SJCRH30 (cell line): Measurements from ENCODE around the gene KRT86. TPM values are rescaled to one million over a fixed set of nuclear protein-coding genes. Genes with fewer than 3 reads are reported as not detected.
A peak's percentile ranks its signal among the peaks of the same experiment; 100 is the strongest.

Experiments used
- DNase-seq, 2 experiments: peaks; one replicate each; pipeline ENCODE4 v3.0.0-alpha.2; 2015 to 2020
- H3K27ac ChIP-seq: fragments of 250-450 bp; sonication (Bioruptor Pico); 2 replicates; pipeline ENCODE4 v1.5.1; 2020; ENCODE audit warnings: mild to moderate bottlenecking, moderate library complexity
- H3K27me3 ChIP-seq: fragments of 250-450 bp; sonication (Bioruptor Pico); 2 replicates; pipeline ENCODE4 v1.5.1; 2020; ENCODE audit warnings: mild to moderate bottlenecking, moderate library complexity
- H3K36me3 ChIP-seq: fragments of 250-450 bp; sonication (Bioruptor Pico); 2 replicates; pipeline ENCODE4 v1.5.1; 2020; ENCODE audit warnings: mild to moderate bottlenecking, moderate library complexity
- H3K4me1 ChIP-seq: fragments of 250-450 bp; sonication (Bioruptor Pico); 2 replicates; pipeline ENCODE4 v1.5.1; 2020; ENCODE audit warnings: mild to moderate bottlenecking, moderate library complexity
- H3K4me3 ChIP-seq: fragments of 250-450 bp; sonication (Bioruptor Pico); 2 replicates; pipeline ENCODE4 v1.5.1; 2020; ENCODE audit warnings: mild to moderate bottlenecking, moderate library complexity
- H3K9me3 ChIP-seq: fragments of 250-450 bp; sonication (Bioruptor Pico); replicated peaks from 2 replicates; pipeline ENCODE4 v1.5.1; 2020; ENCODE audit warnings: mild to moderate bottlenecking, moderate library complexity
- total RNA-seq: library from RNA; depleted of rRNA; stranded (reverse); fragments of >200 nt; shearing (Covaris generic); gene quantifications from 2 replicates; pipeline ENCODE4 v1.2.3, GENCODE V29; 2014; rRNA removed

Gene KRT86
- 0.25 and 0.30 TPM in 2 replicates for total RNA-seq

DNA sequence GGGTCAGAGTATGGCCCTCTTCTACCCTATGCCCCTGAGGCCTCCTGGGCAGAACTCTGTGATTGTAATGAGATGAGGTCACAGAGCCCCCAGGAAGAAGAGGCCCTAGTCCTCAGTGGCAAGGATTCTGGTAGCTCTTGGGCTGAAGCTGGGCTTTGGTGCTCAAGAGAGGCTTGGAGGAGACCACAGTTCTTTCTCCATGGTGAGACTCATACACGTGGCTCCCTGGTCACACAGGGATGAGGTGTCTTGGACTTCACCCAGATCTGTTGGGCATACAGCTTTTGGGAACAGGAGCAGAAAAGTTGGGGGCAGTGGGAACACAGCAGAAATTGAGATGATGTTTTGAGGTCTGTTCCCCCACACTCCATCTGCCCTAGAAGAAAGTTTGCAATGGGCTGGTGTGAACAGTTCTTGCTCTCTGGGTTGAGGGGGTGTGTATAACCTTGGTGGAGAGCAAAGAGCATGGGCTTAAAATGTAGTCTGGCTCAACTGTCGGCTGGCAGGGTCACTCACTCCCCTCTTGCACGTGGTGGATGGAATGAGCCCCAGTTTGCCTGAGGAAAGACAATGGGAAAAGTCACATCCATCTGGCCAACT, at the start of gene KRT86:
KRT86 (plus strand) TSS at position 125 of the 600 bp plus-strand sequence. CDS start 27,272 bp downstream, outside the sequence.
- DNase-seq: no peak
- Histone ChIP-seq H3K4me1 (peaks cover 15% of the 10 kb centered on the region), H3K36me3 (no peaks in the 10 kb centered on the region), H3K4me3 (no peak within 1 kb of the TSS), H3K27ac (no peak within 1 kb of the TSS), H3K27me3 (no peaks in the 10 kb centered on the region), H3K9me3 (0 out of 2 replicates have a peak, but pooled peaks cover 2% of the 10 kb centered on the region)

DNA sequence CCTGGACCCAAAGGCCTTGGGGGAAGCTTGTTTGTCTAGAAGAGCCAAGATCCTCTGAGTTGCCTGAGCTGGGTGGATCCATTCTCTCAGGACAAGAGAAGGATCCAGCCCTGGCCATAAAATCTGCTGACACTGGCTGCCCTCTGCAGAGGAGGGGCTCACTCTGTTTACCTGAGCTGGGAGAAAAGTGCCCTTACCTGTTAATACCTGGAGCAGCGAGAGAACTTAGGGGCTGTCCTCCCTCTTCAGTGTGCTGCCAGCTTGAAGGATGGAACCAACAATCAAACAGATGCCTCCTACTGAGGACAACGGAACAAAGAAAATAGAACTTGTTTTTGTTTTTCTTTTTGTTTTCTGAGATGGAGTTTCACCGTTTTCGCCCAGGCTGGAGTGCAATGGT, 48.7 kb upstream of the KRT86 start:
- Histone ChIP-seq H3K9me3 (no peaks in the 10 kb centered on the region), H3K4me1 (peaks cover 9% of the 10 kb centered on the region; the same call in 1 of the 2 replicates), H3K36me3 (peaks cover 2% of the 10 kb centered on the region; the same call in 1 of the 2 replicates), H3K27me3 (no peaks in the 10 kb centered on the region), H3K27ac (no peak overlapping the region), H3K4me3 (no peak overlapping the region)
- peak in 1 of 2 experiments; percentile 0 for DNase-seq

DNA sequence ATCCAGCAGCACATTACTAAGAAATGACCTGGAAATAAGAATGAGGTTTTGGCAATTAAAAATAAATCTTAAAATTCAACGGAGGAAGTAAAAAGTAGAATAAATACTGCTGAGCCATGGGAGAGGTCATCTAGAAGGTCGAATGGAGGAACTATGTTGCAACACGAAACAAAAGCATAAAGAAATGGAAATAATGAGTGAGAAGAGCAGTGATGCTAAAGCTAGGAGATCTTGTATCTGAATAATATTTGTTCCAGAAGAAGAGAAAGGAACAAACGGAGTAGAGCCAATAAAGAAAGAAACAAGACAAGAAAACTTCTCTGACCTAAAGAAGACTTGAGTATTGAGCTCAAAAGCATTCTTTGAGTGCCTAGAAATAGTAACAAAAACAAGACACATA, 48.0 kb upstream of the KRT86 start:
- DNase-seq: no peak
- H3K4me1 ChIP-seq: peaks cover 8% of the 10 kb centered on the region; the same call in 1 of the 2 replicates
- H3K4me3 ChIP-seq: no peak overlapping the region
- H3K27me3 ChIP-seq: no peaks in the 10 kb centered on the region
- H3K36me3 ChIP-seq: peaks cover 2% of the 10 kb centered on the region; the same call in 1 of the 2 replicates
- H3K27ac ChIP-seq: no peak overlapping the region
- no peaks in the 10 kb centered on the region for H3K9me3 ChIP-seq

DNA sequence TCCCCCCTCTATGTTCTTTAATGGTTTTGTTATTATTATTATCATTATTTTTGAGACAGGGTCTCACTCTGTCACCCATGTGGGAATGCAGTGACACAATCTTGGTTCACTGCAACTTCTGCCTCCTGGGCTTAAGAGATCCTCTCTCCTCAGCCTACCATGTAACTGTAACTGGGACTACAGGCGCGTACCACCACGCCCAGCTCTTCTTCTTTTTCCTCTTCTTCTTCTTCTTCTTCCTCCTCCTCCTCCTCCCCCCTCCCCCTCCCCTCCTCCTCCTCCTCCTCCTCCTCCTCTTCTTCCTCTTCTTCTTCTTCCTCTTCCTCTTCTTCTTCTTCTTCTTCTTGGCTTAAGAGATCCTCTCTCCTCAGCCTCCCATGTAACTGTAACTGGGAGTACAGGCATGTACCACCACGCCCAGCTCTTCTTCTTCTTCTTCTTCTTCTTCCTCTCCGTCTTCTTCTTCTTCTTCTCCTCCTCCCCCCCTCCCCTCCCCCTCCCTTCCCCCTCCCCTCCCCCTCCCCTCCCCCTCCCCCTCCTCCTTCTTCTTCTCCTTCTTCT, 46.8 kb upstream of the KRT86 start:
- Histone ChIP-seq H3K27ac (no peak overlapping the region), H3K4me1 (peaks cover 4% of the 10 kb centered on the region; the same call in 1 of the 2 replicates), H3K27me3 (no peaks in the 10 kb centered on the region), H3K9me3 (no peaks in the 10 kb centered on the region), H3K36me3 (peaks cover 2% of the 10 kb centered on the region; the same call in 1 of the 2 replicates), H3K4me3 (no peak overlapping the region)
- no peak for DNase-seq

DNA sequence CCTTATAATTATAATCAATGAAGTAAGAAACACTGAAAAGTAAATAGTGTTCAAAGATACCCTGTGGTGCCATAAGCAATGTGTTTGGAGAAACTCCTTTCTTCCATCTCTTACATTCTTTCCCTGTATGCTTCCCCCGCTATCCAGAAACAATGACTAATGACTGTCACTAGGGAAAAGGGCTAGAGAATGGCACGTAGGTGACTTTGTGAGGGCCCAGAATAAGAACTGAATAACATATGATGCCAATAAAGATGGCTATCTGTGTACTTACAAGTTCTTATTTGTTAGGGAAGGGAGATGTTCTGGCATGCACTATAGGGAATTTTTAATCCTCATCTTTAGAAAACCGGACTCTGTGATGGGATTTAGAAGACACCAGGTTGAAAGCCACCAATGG, 46.1 kb upstream of the KRT86 start:
- H3K9me3 ChIP-seq: no peaks in the 10 kb centered on the region
- peaks cover 2% of the 10 kb centered on the region; the same call in 1 of the 2 replicates for H3K36me3 ChIP-seq
- no peak overlapping the region for H3K4me3 ChIP-seq
- peaks cover 4% of the 10 kb centered on the region; the same call in 1 of the 2 replicates for H3K4me1 ChIP-seq
- no peak for DNase-seq
- H3K27me3 ChIP-seq: no peaks in the 10 kb centered on the region
- H3K27ac ChIP-seq: no peak overlapping the region

DNA sequence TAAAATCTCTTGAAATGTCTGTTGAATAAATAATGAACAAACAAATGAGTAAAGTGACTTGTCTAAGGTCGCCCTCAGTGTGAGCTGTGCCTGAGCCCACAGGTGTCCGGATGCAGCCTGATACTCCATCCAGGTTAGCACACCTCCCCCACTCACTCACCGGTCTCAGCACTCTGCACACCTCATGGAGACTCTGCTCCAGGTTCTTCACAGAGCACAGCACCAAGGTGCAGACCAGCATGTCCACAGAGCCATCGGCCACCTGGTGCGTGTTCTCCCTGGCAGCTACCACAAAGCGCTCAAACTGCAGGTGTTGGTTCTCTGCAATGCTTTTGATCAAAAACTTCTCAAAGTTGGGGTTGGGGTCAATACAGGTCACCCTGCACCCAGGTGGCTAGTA, 45.5 kb upstream of the KRT86 start:
- no peak overlapping the region for H3K27ac ChIP-seq
- no peak for DNase-seq
- H3K27me3 ChIP-seq: no peaks in the 10 kb centered on the region

DNA sequence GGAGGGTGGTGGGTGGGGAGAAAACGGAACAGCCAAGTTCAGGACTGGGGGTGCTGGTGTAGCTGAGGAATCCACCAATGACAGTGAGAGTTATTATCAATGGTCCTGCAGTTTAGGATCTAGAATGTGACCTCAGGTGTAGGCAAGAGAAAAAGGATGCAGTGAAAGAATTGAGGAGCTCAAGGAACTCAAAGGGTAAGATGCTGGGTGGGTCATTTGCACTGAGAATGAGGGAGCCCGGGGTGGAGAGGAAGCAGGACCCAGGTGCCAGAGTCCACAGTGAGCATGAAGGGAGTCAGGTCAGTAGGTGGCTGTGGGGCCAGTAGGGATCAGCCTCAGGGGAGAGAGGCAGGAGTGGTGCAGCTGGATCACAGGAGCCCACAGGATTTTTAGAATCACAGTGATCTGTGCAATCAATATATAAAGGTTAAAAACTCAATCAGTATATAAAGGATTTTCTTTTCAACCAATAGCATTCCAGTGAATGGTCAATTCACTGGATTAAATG, 44.6 kb upstream of the KRT86 start:
- H3K4me1 ChIP-seq: peaks cover 4% of the 10 kb centered on the region; the same call in 1 of the 2 replicates
- no peak for DNase-seq
- no peaks in the 10 kb centered on the region; the same call in 1 of the 2 replicates for H3K36me3 ChIP-seq
- no peaks in the 10 kb centered on the region for H3K9me3 ChIP-seq
- H3K27ac ChIP-seq: no peak overlapping the region
- H3K4me3 ChIP-seq: no peak overlapping the region
- H3K27me3 ChIP-seq: no peaks in the 10 kb centered on the region

More for the DNA sequence above, 45.5 kb upstream of the KRT86 start:
- no peaks in the 10 kb centered on the region; the same call in 1 of the 2 replicates for H3K36me3 ChIP-seq
- no peaks in the 10 kb centered on the region for H3K9me3 ChIP-seq
- peaks cover 4% of the 10 kb centered on the region; the same call in 1 of the 2 replicates for H3K4me1 ChIP-seq
- H3K4me3 ChIP-seq: no peak overlapping the region

DNA sequence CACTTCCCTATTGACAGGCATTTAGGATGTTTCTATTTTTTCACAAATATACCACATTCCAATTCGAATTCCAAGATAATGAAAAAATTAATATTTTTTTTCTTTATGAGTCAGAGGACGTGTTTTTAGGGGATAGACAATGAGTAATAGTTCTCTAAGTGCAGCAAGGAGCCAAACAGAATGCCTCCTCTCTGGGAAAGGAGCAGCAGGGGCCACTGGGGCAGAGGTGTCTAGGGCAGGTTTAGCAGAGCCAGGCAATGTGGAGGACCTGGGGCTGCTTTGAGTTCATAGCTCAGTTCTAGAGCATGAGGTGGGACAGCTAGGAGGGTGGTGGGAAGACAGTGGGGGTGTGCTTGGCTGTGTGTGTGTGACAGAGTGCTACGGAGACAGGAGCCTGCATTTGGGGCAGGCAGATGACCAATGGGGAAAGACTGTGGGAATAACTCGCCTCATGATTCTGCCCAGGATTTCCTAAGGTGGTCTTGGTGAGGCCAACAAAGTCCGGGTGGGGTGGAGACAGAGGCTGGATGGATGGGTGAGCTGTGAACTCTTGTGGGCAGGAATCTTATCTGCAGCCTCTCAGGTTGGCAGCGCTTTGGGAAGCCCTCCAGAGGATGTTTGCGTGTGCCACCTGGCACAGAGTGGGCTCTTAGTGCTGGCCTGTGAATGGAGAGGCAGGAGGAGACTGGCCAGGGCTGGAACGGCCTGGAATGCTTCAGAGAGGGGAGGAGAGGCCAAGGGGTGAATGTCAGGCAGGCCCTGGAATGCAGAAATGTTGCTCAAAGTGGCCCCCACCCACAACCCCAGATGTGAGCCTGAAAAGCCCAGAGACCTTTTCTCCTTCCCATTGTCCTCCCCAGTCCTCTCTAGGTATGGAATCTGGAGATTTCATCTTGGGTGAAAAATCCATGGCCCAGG, 43.8 kb upstream of the KRT86 start:
- no peaks in the 10 kb centered on the region for H3K27me3 ChIP-seq

DNA sequence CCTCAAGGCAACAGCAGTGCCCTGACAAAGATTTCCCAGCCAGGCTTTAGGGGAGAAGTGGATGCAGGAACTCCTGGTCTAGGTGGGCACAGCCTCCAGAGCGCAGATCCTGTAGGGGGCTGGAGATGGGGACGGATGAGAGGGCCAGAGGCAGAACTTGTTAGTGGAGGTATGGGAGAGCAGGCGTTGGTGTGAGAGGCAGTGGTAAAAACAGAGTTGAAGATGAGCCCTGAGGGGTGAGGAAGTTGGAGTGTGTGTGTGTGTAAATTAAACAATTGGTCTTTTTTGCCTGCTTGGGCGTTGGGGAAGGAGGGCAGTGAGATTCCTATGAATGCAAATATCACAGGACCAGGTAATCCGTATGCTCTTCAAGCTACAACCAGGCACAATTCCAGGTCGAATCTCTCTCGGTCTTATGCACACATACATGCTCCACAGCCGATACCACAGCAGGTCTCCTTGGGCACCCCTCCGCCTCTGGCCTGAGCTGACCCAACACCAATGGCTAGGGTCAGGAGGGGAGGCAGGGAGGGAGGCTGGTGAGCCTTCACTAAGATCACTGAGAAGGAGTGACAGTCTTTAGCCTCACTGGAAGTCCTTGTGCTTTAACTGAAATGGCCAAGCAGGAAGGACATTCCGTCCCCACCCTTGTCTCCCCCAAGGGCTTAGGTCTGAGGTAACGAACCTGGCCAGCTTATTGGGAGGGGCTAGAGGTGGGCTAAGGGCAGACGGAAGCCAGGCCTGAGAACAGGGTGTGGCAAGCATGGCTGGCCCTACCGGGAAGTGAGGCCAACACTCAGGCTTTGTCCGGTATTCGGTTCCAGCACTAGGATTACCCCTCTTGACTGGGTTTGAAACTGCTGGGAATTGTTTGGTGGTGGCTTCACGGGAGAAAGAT, 42.9 kb upstream of the KRT86 start:
- Histone ChIP-seq H3K27ac (no peak overlapping the region), H3K27me3 (no peaks in the 10 kb centered on the region), H3K36me3 (no peaks in the 10 kb centered on the region; the same call in 1 of the 2 replicates), H3K9me3 (no peaks in the 10 kb centered on the region), H3K4me1 (peaks cover 9% of the 10 kb centered on the region; the same call in 1 of the 2 replicates), H3K4me3 (no peak overlapping the region)
- no peak for DNase-seq

More for the DNA sequence above, 43.8 kb upstream of the KRT86 start:
- no peak overlapping the region for H3K27ac ChIP-seq
- no peak for DNase-seq
- H3K4me3 ChIP-seq: no peak overlapping the region
- no peaks in the 10 kb centered on the region; the same call in 1 of the 2 replicates for H3K36me3 ChIP-seq
- no peaks in the 10 kb centered on the region for H3K9me3 ChIP-seq
- peaks cover 9% of the 10 kb centered on the region; the same call in 1 of the 2 replicates for H3K4me1 ChIP-seq

DNA sequence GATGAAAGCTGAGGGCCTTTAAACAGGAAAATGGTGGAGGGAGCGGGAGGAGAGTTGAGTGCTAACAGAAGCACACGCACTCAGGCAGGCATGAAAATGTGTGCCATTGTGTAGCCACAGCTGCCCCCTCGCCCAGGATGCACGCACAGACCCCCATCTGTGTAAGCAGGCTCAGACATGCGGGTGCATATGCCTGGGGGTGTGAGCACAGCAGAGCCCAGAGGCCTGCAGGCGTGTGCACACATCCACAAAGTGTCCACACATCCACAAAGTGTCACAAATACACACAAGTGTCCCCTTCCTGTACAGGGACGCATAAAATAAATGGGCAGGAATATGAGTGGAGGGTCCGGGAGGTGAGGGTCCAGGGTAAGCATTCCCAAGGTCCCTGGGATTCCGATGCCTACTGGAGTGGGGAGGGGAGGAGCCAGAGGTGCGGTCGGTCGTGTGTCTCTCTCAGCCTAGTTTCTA, 42.2 kb upstream of the KRT86 start:
- H3K27me3 ChIP-seq: no peaks in the 10 kb centered on the region
- H3K9me3 ChIP-seq: no peaks in the 10 kb centered on the region
- H3K4me3 ChIP-seq: no peak overlapping the region
- no peak overlapping the region for H3K27ac ChIP-seq
- peaks cover 9% of the 10 kb centered on the region; the same call in 1 of the 2 replicates for H3K4me1 ChIP-seq
- no peaks in the 10 kb centered on the region for H3K36me3 ChIP-seq
- no peak for DNase-seq

DNA sequence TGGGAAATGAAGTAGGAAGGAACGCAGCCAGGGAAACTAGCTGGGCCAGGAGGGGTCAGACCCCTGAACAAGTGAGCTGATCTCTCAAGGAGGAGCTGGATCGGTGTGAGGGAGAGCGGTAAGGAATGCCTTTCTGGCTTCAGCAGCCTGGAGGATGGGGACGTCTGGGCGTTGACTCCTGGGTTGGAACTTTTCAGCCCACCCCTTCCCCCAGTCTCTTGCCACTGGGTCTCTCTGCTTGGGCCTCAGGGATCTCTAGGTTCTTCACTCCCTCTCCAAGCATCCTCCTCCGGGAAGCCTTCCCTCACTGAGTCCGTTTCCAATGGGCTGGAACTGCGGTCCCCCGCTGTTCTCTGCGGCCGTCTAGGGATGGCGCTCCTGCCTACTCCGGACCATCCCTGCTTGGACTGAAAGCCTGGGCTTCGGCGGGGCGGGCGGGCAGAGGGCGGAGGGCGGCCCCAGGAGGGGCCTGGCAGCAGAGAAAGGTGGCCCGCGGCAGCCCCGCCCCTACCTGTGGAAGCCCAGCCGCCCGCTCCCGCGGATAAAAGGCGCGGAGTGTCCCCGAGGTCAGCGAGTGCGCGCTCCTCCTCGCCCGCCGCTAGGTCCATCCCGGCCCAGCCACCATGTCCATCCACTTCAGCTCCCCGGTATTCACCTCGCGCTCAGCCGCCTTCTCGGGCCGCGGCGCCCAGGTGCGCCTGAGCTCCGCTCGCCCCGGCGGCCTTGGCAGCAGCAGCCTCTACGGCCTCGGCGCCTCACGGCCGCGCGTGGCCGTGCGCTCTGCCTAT, 41.6 kb upstream of the KRT86 start, which contains the start of gene KRT7:
KRT7 (plus strand) TSS at position 570 of the 788 bp plus-strand sequence; CDS start at position 624, 54 bp downstream.
- no peak within 1 kb of the TSS for H3K27ac ChIP-seq

DNA sequence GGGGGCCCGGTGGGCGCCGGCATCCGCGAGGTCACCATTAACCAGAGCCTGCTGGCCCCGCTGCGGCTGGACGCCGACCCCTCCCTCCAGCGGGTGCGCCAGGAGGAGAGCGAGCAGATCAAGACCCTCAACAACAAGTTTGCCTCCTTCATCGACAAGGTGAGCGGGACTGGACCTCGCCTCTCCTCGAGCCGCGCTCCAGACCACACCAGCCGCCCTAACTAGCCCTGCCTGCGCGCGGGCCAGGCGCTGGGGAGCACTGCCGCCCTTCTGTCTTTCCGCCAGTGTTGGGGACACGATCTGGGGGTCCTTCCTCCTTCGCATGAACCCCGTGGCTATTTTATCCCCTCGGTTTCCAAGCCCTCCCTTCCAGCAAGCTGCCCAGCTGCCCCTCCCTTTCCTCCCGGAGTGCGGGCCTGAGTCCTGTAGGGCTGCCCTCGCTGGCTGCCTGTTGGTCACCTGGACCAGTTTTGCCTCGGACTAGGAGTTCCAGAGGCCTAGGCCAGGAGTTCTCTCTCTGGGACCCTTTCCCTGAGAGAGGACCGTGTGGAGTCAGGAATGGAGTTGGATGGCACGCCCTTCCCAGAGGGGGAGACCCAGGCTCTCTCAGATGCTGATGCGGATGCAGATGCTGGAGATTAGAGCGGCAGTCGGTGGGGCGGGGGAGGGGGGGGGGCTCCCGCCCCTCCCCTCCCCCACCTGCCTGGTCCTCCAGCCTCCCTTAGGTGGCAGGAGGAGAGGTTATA, 40.8 kb upstream of the KRT86 start:
- Histone ChIP-seq H3K9me3 (no peaks in the 10 kb centered on the region), H3K4me3 (no peak overlapping the region), H3K4me1 (peaks cover 9% of the 10 kb centered on the region; the same call in 1 of the 2 replicates), H3K27me3 (no peaks in the 10 kb centered on the region), H3K27ac (no peak overlapping the region), H3K36me3 (no peaks in the 10 kb centered on the region)
- no peak for DNase-seq

More for the DNA sequence above, 41.6 kb upstream of the KRT86 start, which contains the start of gene KRT7:
- no peaks in the 10 kb centered on the region for H3K9me3 ChIP-seq
- H3K36me3 ChIP-seq: no peaks in the 10 kb centered on the region
- DNase-seq: no peak
- no peaks in the 10 kb centered on the region for H3K27me3 ChIP-seq
- peaks cover 9% of the 10 kb centered on the region; the same call in 1 of the 2 replicates for H3K4me1 ChIP-seq
- H3K4me3 ChIP-seq: no peak within 1 kb of the TSS
